Spinal cord (tissue), 10 donors: ENCODE results near the gene SPATS2L. TPM values are rescaled to one million over a fixed set of nuclear protein-coding genes. Genes with fewer than 3 reads are reported as not detected.

ENCODE experiments used
- DNase-seq, 6 donors: peaks; one replicate each; pipeline versions ENCODE4 v3.0.0 to v3.0.0-alpha.2; 2013 to 2015; ENCODE audit warnings: low spot score in 6 of 6, low read depth in 4 of 6
- H3K27ac ChIP-seq: one replicate; pipeline ENCODE4 v1.5.1; 2013; ENCODE audit warnings: low read depth, low read length, control low read depth
- H3K27me3 ChIP-seq: one replicate; pipeline ENCODE4 v1.6.1; 2013; ENCODE audit warnings: low read length; ENCODE audit not compliant: control insufficient read depth, insufficient read depth
- H3K36me3 ChIP-seq: one replicate; pipeline ENCODE4 v1.6.1; 2013; ENCODE audit warnings: low read length; ENCODE audit not compliant: control insufficient read depth, insufficient read depth
- H3K4me1 ChIP-seq: one replicate; pipeline ENCODE4 v1.6.1; 2013; ENCODE audit warnings: low read length; ENCODE audit not compliant: control insufficient read depth, insufficient read depth
- H3K4me3 ChIP-seq: one replicate; pipeline ENCODE4 v1.5.1; 2013; ENCODE audit warnings: low read depth, low read length, control low read depth
- H3K9me3 ChIP-seq: one replicate; pipeline ENCODE4 v1.6.1; 2013; ENCODE audit warnings: low read length; ENCODE audit not compliant: control insufficient read depth, insufficient read depth
- WGBS: methylation state at CpG from one replicate; pipeline ENCODE4 v1.1.5; 2013; ENCODE audit warnings: missing lambda C conversion rate; ENCODE audit not compliant: insufficient coverage; 5-methylcytosine and 5-hydroxymethylcytosine counted together
- long read RNA-seq, 4 donors: transcript quantifications; one replicate each; lab custom pipeline, GENCODE V29; 2026
- polyA plus RNA-seq, 2 donors: library from polyadenylated mRNA; unstranded; fragments of 120-200 nt; gene quantifications; one replicate each; pipeline ENCODE4 v1.2.1, GENCODE V29; 2013; ENCODE audit not compliant: insufficient read length in 2 of 2
- total RNA-seq, 2 donors: library from RNA; depleted of rRNA in 1 of 2; stranded (reverse); fragments of 120-200 nt in 1 of 2; fragments of >200 nt in 1 of 2; gene quantifications; one replicate each; pipeline versions ENCODE4 v1.2.3 to v1.2.4, GENCODE V29; 2013 to 2014
- donor health status: healthy.

SPATS2L gene
- 100 to 1,000 TPM in 1 of 2 donors, 10 to 100 TPM in 1; 75.3 to 144 TPM for total RNA-seq
- polyA plus RNA-seq: 100 to 1,000 TPM; 107 to 109 TPM
- long read RNA-seq, donor 1, transcript SPATS2L-204 (13 exons, 2,463 nt): major isoform, 11 of 109 reads
- long read RNA-seq, donor 1, transcript SPATS2L-209 (13 exons, 2,698 nt): minor isoform, 5 of 109 reads
- long read RNA-seq, donor 1, partial matches to known transcripts: 83 of 109 reads
- long read RNA-seq, donor 1, other reads (novel, unspliced or antisense): 8 of 109 reads
- long read RNA-seq, donor 2, partial matches to known transcripts: 8 of 13 reads
- long read RNA-seq, donor 2, other reads (novel, unspliced or antisense): 0 of 13 reads
- long read RNA-seq, donor 3, transcript SPATS2L-223 (3 exons, 745 nt): major isoform, 5 of 53 reads
- long read RNA-seq, donor 3, partial matches to known transcripts: 47 of 53 reads
- long read RNA-seq, donor 3, other reads (novel, unspliced or antisense): 0 of 53 reads
- long read RNA-seq, donor 4, partial matches to known transcripts: 107 of 114 reads
- long read RNA-seq, donor 4, other reads (novel, unspliced or antisense): 0 of 114 reads

DNA sequence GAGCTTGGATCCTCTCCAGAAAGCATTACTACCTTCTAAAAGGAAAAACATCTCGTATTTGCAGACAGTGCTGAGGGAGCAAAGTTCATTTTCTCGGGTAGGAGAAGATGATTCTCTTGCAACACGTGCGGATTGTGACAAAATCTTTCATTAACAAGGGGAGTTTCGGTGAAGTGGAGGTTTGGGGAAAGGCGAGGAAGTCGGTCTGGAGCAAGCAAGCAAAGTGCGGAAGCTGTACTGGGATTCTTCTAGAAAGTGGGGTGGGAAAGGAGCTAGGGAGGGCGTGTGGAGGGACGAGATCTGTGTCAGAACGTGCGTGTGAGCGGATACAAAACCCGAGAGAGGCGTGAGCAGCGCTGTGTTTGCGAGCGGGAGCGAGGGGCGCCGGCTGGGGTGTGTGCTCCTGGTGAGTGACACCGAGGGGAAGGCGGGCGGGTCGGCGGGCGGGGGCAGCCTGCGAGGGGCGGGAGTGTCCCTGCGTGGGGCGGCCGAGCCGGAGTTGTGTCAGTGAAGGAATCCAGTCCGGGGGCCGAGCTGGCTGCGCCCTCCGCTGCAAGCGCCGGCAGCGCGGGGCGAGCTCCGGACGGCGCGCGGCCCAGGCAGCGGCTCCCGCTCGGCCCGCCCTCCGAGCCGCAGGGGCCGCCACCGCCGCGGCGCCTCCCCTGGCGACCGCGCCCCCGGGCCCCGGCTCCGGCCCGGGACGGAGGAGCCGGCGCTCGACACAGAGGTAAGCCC lies at the start of gene SPATS2L:
Gene SPATS2L (plus strand): TSS at position 498 of the 735 bp plus-strand sequence. CDS start 82,552 bp downstream, outside the sequence.
- Histone ChIP-seq H3K27ac (peak within 1 kb of the TSS; percentile 94), H3K36me3 (no peaks in the 10 kb centered on the region), H3K4me1 (peaks cover 11% of the 10 kb centered on the region), H3K4me3 (peak within 1 kb of the TSS; percentile 83), H3K27me3 (no peaks in the 10 kb centered on the region), H3K9me3 (no peaks in the 10 kb centered on the region)
- whole genome bisulfite sequencing: under 1% methylated on average over 68 of the region's 69 CpGs
- peak; percentile 42 to 90 (median 67) for DNase-seq

- H3K4me3 ChIP-seq: no peak overlapping the region
- no peaks in the 10 kb centered on the region for H3K36me3 ChIP-seq
- H3K27me3 ChIP-seq: no peaks in the 10 kb centered on the region
- WGBS: 80% methylated on average over 3 of the region's 6 CpGs
- peaks cover 2% of the 10 kb centered on the region for H3K4me1 ChIP-seq
- no peaks in the 10 kb centered on the region for H3K9me3 ChIP-seq
- no peak for DNase-seq
- peak overlapping the region; percentile 4 for H3K27ac ChIP-seq
Measured at GRCh38 chr2:200257570-200257969, 48.9 kb upstream of the SPATS2L start.

DNA sequence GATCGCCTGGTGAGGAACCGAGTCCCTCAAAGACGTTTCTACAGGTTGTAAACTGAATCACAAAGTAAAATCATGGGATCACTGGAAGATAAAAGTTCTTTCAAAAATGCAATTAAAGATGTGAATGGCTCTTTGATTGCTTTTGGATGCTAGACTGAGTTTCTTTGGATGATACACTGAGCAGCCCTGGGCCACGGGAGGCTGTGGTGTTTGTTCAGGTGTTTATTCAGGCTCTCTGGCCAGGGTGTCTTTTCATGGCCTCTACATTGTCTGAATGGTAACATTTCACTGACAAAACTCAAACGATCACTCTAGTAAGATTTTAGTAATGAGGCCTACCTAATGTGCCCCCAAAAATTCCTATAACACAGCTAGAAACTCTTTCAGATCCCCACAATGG lies 48.4 kb upstream of the SPATS2L start:
- H3K27me3 ChIP-seq: no peaks in the 10 kb centered on the region
- DNase-seq: peak in 1 of 6 donors; percentile 22
- 67% methylated on average over 4 of the region's 5 CpGs for WGBS
- H3K36me3 ChIP-seq: no peaks in the 10 kb centered on the region
- no peaks in the 10 kb centered on the region for H3K9me3 ChIP-seq
- no peak overlapping the region for H3K4me3 ChIP-seq
- peak overlapping the region; percentile 4 for H3K27ac ChIP-seq
- peaks cover 2% of the 10 kb centered on the region for H3K4me1 ChIP-seq

- DNase-seq: no peak
- H3K9me3 ChIP-seq: no peaks in the 10 kb centered on the region
- no peaks in the 10 kb centered on the region for H3K27me3 ChIP-seq
- 80% methylated on average over 4 of the region's 7 CpGs for WGBS
- H3K4me1 ChIP-seq: peaks cover 2% of the 10 kb centered on the region
- no peaks in the 10 kb centered on the region for H3K36me3 ChIP-seq
- H3K27ac ChIP-seq: no peak overlapping the region
- no peak overlapping the region for H3K4me3 ChIP-seq
Measured at GRCh38 chr2:200258881-200259576, 47.5 kb upstream of the SPATS2L start.

DNA sequence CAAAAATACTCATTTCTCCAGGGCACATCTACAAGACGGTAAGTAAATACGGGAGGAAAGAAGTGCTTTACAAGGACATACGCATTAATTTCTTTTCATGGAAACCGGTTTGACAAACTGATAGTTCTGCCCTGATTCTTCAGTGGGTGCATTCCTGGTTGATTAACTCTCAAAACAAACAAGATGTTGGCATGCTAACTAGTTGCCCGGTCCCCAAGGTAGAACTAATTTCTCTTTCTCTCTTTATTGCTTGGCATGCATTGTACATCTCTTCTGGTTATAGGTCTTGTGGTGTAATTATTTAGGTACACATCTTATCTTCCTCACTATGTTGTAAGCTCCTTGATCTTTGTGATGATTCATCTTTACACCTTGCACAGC lies 46.9 kb upstream of the SPATS2L start:
- DNase-seq: no peak
- no peaks in the 10 kb centered on the region for H3K9me3 ChIP-seq
- no peak overlapping the region for H3K4me3 ChIP-seq
- WGBS: 75% methylated on average over 4 of the region's 5 CpGs
- no peaks in the 10 kb centered on the region for H3K27me3 ChIP-seq
- H3K27ac ChIP-seq: no peak overlapping the region
- no peaks in the 10 kb centered on the region for H3K36me3 ChIP-seq
- peaks cover 2% of the 10 kb centered on the region for H3K4me1 ChIP-seq

- no peak overlapping the region for H3K4me3 ChIP-seq
- no peaks in the 10 kb centered on the region for H3K27me3 ChIP-seq
- 100% methylated on average over 2 of the region's 2 CpGs for WGBS
- H3K36me3 ChIP-seq: no peaks in the 10 kb centered on the region
- DNase-seq: no peak
- peaks cover 2% of the 10 kb centered on the region for H3K4me1 ChIP-seq
- H3K27ac ChIP-seq: no peak overlapping the region
- no peaks in the 10 kb centered on the region for H3K9me3 ChIP-seq
Measured at GRCh38 chr2:200262047-200262446, 44.4 kb upstream of the SPATS2L start.

GRCh38 chr2:200263279-200263678 lies 43.2 kb upstream of the SPATS2L start:
- Histone ChIP-seq H3K4me1 (peaks cover 2% of the 10 kb centered on the region), H3K27me3 (no peaks in the 10 kb centered on the region), H3K36me3 (no peaks in the 10 kb centered on the region), H3K27ac (no peak overlapping the region), H3K4me3 (no peak overlapping the region), H3K9me3 (no peaks in the 10 kb centered on the region)
- no CpG with 5 or more reads among the region's 1 CpG for WGBS
- DNase-seq: no peak

- DNase-seq: no peak
- H3K9me3 ChIP-seq: no peaks in the 10 kb centered on the region
- no peak overlapping the region for H3K27ac ChIP-seq
- H3K4me1 ChIP-seq: no peaks in the 10 kb centered on the region
- H3K4me3 ChIP-seq: no peak overlapping the region
- WGBS: no CpG with 5 or more reads among the region's 2 CpGs
- H3K36me3 ChIP-seq: no peaks in the 10 kb centered on the region
- H3K27me3 ChIP-seq: no peaks in the 10 kb centered on the region
Measured at GRCh38 chr2:200264631-200265030, 41.9 kb upstream of the SPATS2L start.

DNA sequence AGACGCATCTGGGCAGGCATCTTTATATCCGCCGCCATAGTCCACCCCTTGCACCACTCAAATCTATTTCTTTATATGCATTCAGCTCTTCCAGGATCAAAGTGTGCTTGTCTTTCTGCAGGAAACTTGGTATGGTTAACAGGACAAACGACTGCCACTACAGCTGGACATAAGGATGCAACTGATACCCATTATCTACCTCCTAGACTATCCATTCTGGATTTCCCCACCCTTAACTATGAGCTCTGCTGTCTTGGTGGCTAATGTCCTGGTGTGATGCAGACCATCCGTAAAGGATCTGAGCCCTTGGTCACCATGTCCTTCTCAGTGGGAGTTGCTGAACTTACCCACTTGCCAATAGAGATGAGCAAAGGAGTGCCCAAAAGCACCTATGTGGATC lies 40.1 kb upstream of the SPATS2L start:
- no peaks in the 10 kb centered on the region for H3K4me1 ChIP-seq
- H3K27ac ChIP-seq: no peak overlapping the region
- no peak overlapping the region for H3K4me3 ChIP-seq
- no peaks in the 10 kb centered on the region for H3K36me3 ChIP-seq
- no peak for DNase-seq
- WGBS: 89% methylated on average over 5 of the region's 5 CpGs
- no peaks in the 10 kb centered on the region for H3K9me3 ChIP-seq
- no peaks in the 10 kb centered on the region for H3K27me3 ChIP-seq
